Measurements from ENCODE around the gene UBA7. TPM values are rescaled to one million over a fixed set of nuclear protein-coding genes. Genes with fewer than 3 reads are reported as not detected.
A peak's percentile ranks its signal among the peaks of the same experiment; 100 is the strongest.
"Not testable (repeated sequence)": the region's sequence is repeated elsewhere in the genome, so short reads cannot be mapped to it uniquely, and the experiment has no call there.

Gene UBA7
- 40.3 TPM for polyA plus RNA-seq (2013, experiment 1 of 2; ENCODE audit: insufficient read length)
- polyA plus RNA-seq (2013, experiment 2 of 2; ENCODE audit: insufficient read length): 41.9 TPM

DNA sequence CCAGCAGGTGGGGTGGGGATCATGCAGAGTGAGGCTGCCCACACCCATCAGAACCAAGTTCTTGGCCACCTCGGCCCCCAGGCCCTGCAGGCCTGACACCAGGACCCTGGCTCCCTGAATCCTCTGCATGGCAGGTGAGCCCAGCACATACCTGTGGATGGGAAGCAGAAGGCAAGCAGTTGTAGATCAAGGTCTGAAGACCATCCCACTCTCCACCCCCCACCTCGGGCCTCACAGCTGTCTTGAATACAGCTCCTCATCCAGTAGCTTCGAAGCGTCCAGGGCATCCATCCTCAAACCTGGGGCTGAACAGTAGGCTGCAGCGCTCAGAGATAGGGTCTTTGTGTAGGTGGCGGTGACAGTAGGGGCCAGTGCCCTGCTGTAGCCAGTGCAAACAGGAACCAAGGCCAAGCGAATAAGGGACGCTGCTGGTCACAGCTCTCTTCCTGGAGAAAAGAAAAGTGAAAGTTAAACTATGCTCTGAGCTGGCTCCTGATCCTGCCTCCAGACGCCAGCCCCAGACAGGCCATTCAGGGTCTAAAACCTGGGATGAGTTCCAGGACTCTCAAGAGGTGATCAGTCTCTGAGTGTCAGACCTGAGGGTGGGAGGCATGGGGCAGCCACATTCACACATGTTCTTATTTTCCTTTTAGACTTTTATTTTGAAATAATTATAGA is at the start of gene UBA7:
Gene UBA7, minus strand, starts transcription at position 457 of the 678 bp plus-strand sequence. Its CDS starts 166 bp downstream, at position 291.
- DNase-seq: peak; percentile 93

- no peak for DNase-seq
Observed at GRCh38 chr3:49859576-49860305, 46.0 kb upstream of the UBA7 start.

GRCh38 chr3:49856181-49857005 is 42.6 kb upstream of the UBA7 start, which contains the start of gene TRAIP:
Gene TRAIP, minus strand, starts transcription at chr3:49856564. Its CDS starts 111 bp downstream, at chr3:49856453.
- DNase-seq: peak; percentile 91

- DNase-seq: no peak
Observed at GRCh38 chr3:49855662-49856061, 41.9 kb upstream of the UBA7 start.

GRCh38 chr3:49845694-49846093 is 31.9 kb upstream of the UBA7 start:
- DNase-seq: no peak

DNA sequence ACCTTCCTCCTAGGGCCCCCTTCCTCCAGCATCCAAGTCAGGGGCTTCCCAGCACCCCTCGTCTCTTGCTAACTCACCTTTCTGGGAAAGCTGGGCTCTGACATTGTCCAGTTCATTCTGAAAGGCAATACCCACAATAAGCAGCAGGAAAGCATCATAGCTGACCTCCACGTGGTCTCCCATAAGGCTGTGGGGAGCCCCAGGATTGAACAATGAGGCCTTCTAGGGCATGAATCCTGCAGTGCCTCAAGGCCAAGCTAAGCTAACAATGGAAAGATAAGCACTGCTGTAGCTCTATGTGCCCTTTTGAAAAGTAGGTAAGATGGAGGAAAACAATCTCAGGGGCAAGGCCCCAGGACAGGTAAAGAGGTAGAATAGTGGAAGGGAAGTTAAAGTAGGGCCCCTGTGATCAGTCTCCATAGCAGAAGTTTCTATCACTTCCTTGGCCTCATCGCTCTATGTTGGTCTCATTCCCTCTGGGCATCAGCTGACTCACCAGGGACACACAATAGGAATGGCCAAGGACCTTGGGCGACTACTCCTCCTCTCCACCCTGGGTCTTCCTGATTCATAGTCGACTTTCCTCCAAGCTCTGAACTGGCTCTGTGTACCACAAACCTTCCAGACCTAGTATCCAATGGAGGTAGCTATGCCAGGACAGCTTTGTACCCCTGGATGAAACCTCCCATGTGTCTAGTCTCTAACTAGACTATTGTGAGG is 30.9 kb upstream of the UBA7 start:
- no peak for DNase-seq

GRCh38 chr3:49842843-49843517 is 29.2 kb upstream of the UBA7 start:
- no peak for DNase-seq

DNA sequence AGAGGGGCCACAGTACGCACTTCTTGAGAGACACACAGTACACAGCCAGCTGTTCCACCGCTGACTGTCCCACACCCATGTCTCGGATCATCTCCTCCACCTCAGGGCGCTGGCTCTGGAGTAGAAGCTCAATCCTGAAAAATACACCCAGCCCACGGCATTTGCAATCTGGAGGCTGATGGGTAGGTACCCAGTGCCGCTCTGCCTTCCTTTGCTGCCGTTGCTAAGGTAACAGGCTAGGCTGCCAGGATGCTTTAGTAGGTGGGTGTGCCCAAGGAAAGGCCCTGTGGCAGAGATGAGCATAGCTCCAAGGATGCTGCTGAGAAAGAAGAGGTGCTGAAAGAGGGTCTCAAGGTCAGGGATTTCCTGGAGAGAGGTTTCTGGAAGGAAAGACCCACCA is 28.1 kb upstream of the UBA7 start:
- no peak for DNase-seq

DNA sequence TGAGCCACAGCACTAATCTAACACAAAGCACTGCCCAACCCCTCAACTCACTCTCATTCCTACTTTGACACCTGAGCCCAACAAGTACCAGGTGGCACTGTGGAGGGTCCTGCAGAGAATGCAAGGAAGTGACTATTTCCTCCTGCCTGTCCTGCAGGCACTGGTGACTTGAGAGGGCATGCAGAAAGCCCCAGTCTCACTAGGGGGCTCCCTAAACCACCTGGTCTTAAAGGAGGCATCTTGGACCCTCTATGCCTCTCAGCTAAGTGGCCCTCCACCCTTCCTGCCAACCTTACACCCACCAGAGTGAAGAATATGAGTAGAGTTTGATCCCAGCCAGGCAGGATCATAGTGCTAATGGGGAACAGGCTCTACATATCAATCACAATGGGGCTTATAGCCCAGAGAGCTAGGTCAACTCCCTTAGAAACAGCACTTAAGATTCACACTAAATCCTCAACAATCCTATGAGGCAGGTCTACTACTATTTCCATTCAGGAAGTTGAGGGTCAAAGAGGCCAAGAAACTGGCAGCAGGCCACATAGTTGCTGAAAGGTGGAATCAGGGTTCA is 27.5 kb upstream of the UBA7 start:
- DNase-seq: no peak

DNA sequence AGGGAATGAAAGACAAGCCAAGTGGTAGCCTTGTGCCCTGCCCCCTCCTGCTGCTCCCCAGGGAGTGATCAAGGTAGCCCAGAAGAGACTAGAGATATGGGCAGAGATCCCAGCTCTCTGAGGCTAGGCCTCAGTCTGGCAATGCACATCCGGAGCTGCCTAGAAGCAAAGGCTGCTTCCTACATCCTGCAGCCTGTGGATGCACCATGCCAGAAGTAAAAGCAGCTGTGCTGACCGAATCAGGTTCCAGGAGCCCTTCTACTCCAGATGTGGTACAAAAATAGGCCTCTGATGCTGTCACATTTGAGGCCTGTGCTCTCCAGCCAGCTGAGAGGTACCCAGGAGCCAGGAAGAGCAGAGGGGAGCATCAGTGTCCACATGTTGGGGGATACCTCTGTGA is 26.6 kb upstream of the UBA7 start:
- peak; percentile 24 for DNase-seq

- DNase-seq: peak; percentile 77
Observed at GRCh38 chr3:49839193-49839809, 25.5 kb upstream of the UBA7 start.

GRCh38 chr3:49831341-49831740 is 17.6 kb upstream of the UBA7 start:
- DNase-seq: no peak

DNA sequence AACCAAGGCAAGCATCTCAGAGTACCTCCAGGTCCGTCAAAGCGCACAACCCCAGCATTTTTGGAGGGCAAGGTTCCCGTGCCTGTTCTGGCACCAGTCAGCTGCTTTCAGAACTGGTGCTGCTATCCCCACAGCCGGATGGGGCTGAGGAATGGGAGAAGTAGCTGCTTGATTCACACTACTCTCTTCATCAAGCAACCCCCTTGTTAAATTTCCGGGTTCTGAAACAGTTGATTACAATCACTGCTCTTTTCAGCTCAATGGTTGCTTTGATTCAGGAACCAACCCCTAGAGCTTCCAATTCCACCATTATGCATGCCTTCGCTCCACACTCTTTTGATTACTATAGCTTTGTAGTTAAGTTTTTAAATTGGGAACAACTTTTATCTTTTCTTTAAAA is 12.3 kb upstream of the UBA7 start:
- DNase-seq: no peak

DNA sequence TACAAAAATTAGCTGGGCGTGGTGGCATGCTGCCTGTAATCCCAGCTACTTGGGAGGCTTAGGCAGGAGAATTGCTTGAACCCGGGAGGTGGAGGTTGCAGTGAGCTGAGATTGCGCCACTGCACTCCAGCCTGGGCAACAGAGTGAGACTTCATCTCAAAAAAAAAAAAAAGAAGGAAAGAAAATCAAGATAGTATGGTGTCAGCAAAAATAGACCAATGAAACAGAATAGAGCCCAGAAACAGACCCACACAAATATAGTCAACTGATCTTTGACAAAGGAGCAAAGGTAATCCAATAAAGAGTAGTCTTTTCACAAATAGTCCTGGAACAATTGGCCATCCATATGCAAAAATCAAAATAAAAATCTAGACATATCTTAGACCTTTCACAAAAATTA is 9.4 kb upstream of the UBA7 start:
- DNase-seq: not testable (repeated sequence)

DNA sequence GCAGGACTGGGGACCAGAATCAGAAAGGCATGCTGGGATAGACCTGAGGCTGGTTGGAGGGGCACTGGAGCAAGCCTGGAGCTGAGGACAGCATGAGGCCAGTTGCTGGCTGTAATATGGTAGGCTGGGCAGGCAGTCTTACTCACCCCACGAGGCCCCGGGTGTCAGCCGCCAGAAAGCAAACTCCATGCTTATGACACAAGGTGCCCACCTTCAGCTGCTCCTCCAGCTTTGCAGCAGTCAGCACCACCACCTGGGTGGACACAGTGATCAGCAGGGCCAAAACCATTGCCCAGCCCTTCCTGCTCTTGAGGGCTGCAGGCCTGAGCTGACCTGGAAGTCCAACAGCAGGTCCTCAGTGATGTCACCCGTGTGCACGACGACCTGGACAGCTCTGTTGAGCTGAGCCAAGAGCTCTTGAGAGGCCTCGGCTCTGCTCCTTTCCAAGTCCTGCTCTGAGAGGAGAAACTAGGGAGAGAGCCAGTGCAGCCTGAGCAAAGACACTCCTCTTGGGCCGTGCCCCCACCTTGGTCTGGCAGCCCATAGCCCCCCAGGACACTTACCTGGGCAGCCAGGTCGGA is 747 bp downstream of the UBA7 start:
- DNase-seq: no peak

DNA sequence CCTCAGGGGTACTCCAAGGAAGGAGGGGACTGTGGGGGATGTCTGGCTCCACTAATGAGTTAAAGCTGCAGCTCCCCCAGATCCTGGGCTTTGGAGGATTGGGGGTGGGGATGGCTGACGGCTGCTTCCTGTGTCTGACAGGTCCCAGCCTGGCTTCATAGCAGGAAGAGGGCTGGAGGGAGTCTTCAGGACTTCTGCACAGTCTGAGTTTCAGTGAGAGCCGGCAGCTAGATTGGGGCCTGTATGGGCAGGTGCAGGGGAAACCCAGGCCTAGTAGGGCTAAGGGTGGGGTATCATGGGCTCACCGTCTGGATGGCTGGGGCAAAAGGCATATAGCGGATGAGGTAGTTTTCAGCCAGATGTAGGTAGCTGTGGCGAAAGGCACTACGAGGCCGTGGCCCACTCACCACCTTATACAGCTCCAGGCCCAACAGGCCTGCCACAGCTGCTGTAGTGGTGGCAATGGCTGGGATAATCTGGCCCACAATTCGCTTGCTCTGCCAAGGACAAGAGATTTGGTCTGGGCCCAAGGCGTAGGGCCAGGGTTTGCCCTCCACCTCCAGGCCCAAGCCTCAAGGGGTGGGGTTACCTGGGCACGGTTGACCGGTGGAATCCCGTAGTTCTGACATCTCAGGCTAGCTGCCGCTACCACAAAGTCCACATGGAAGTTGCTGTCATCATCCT is 6.2 kb downstream of the UBA7 start:
- DNase-seq: peak; percentile 45

DNA sequence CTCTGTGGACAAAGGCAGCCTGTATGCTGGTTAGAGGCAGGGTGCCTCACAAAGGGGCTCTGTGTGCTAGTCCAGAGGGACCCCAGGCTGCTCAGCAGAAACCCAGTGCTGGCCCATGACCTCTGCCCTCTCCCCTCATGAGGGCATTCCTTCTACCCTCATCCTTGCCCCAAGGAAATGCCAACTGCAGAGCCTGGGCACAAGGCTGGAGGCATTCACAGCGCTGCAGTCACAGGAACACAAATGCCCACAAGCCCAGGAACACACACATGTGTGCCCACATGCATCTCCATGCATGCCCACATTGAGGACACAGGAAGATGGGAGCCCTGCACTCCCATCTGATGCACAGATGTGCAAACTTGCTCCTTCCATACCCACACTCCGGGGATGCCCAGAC is 6.9 kb downstream of the UBA7 start:
- DNase-seq: no peak

DNA sequence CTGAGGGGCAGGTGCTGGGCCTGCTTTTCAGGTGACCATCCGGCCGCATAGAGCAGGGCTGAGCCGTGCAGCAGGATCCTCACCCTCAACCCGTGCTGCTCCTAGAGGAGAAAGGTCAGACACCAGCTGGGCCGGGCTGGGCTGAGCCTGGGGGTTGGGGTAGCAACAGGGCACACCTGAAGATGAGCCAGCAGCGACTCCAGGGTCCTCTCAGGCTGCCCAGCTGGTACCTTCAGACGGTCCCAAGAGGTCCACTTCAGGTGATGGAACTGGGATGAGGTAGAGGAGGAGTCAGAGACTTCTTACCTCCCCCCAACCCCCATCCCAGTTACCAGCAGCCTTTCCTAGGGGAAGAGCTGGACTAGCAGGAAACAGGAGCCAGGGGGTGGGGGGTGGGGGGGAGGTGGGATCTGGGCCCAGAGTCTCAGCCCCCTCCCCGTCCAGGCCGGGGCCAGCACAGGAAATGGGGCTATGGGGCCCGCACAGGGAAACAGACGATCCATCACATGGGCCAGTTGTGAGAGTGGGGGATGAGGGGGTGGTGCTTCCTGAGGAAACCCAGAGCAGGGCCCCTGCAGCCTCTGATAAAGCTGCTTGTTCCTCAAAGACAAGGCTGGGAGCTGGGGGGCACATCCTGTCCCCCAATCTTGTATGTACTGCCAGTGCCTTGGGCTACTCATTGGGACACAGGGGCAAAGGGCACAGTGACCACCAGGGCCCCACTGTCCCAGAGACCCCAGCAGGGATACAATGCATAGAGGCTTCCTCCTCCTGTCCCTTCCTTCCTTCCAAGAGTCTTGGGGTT is 7.7 kb downstream of the UBA7 start:
- peak; percentile 88 for DNase-seq

- peak; percentile 98 for DNase-seq
Observed at GRCh38 chr3:49805367-49805782, 8.4 kb downstream of the UBA7 start.

Measured in fibroblast of skin of abdomen (primary cell).